ENCODE results near the gene HRCT1. TPM values are rescaled to one million over a fixed set of nuclear protein-coding genes. Genes with fewer than 3 reads are reported as not detected.

The HRCT1 gene
- total RNA-seq, 1 experiment from 2014 or later, result not detected

- ChIA-PET CTCF (no interaction called here), POLR2A (ENCODE audit: low non-redundant PET) (no interaction called here)
- Histone ChIP-seq H3K4me3 (ENCODE audit: low read depth, low read length, poor library complexity, severe bottlenecking) (no peak overlapping the region), H3K36me3 (ENCODE audit: insufficient read depth, low read length, poor library complexity, severe bottlenecking) (no peaks in the 10 kb centered on the region), H3K27me3 (replicated peaks; ENCODE audit: insufficient read depth, low read depth, low read length, poor library complexity) (no peaks in the 10 kb centered on the region), H3K27ac (ENCODE audit: low read depth, low read length, poor library complexity, severe bottlenecking) (no peak overlapping the region), H3K4me1 (ENCODE audit: insufficient read depth, low read length, poor library complexity, severe bottlenecking) (no peaks in the 10 kb centered on the region), H3K9me3 (ENCODE audit: low read depth, low read length, poor library complexity, severe bottlenecking) (no peaks in the 10 kb centered on the region)
- intact Hi-C loops (cut with micrococcal nuclease; ENCODE audit: unreplicated experiment), result no loop called here
- no TSS peak for BruUV-seq (replicated peaks)
- no peak for DNase-seq (ENCODE audit: low spot score)
- TF ChIP-seq EZH2 (IDR thresholded peaks at IDR 0.05; ENCODE audit: borderline replicate concordance, low read depth, low read length, poor library complexity, severe bottlenecking), result no peak
- no peak for TF ChIP-seq CTCF (conservative IDR thresholded peaks at IDR 0.05; ENCODE audit: low read depth, low read length)
These were observed 29.3 kb downstream of the HRCT1 start for GRCh38 chr9:35935261-35935660.

- no peak for DNase-seq (ENCODE audit: low spot score)
- Histone ChIP-seq H3K36me3 (ENCODE audit: insufficient read depth, low read length, poor library complexity, severe bottlenecking) (no peaks in the 10 kb centered on the region), H3K27me3 (replicated peaks; ENCODE audit: insufficient read depth, low read depth, low read length, poor library complexity) (no peaks in the 10 kb centered on the region), H3K9me3 (ENCODE audit: low read depth, low read length, poor library complexity, severe bottlenecking) (no peaks in the 10 kb centered on the region), H3K4me3 (ENCODE audit: low read depth, low read length, poor library complexity, severe bottlenecking) (no peak overlapping the region), H3K4me1 (ENCODE audit: insufficient read depth, low read length, poor library complexity, severe bottlenecking) (no peaks in the 10 kb centered on the region), H3K27ac (ENCODE audit: low read depth, low read length, poor library complexity, severe bottlenecking) (no peak overlapping the region)
- ChIA-PET POLR2A (ENCODE audit: low non-redundant PET) (no interaction called here), CTCF (no interaction called here)
- TF ChIP-seq CTCF (conservative IDR thresholded peaks at IDR 0.05; ENCODE audit: low read depth, low read length), result no peak
- no peak for TF ChIP-seq EZH2 (IDR thresholded peaks at IDR 0.05; ENCODE audit: borderline replicate concordance, low read depth, low read length, poor library complexity, severe bottlenecking)
- intact Hi-C loops (cut with micrococcal nuclease; ENCODE audit: unreplicated experiment), result no loop called here
- no TSS peak for BruUV-seq (replicated peaks)
These were observed 29.9 kb downstream of the HRCT1 start for GRCh38 chr9:35935755-35936509.

GRCh38 chr9:35937227-35937626 is 31.2 kb downstream of the HRCT1 start:
- CTCF ChIA-PET, result no interaction called here
- no peaks in the 10 kb centered on the region for H3K27me3 ChIP-seq (replicated peaks; ENCODE audit: insufficient read depth, low read depth, low read length, poor library complexity)
- H3K9me3 ChIP-seq (ENCODE audit: low read depth, low read length, poor library complexity, severe bottlenecking), result no peaks in the 10 kb centered on the region
- DNase-seq (ENCODE audit: low spot score), result no peak
- no peaks in the 10 kb centered on the region for H3K4me1 ChIP-seq (ENCODE audit: insufficient read depth, low read length, poor library complexity, severe bottlenecking)
- intact Hi-C loops (cut with micrococcal nuclease; ENCODE audit: unreplicated experiment), result no loop called here
- BruUV-seq (replicated peaks), result no TSS peak
- H3K4me3 ChIP-seq (ENCODE audit: low read depth, low read length, poor library complexity, severe bottlenecking), result no peak overlapping the region
- POLR2A ChIA-PET (ENCODE audit: low non-redundant PET), result no interaction called here
- no peak for TF ChIP-seq EZH2 (IDR thresholded peaks at IDR 0.05; ENCODE audit: borderline replicate concordance, low read depth, low read length, poor library complexity, severe bottlenecking)
- no peaks in the 10 kb centered on the region for H3K36me3 ChIP-seq (ENCODE audit: insufficient read depth, low read length, poor library complexity, severe bottlenecking)
- H3K27ac ChIP-seq (ENCODE audit: low read depth, low read length, poor library complexity, severe bottlenecking), result no peak overlapping the region
